Right ventricle myocardium superior (tissue), 1 donor: ENCODE measurements around the gene CFAP57. TPM values are rescaled to one million over a fixed set of nuclear protein-coding genes. Genes with fewer than 3 reads are reported as not detected.
A peak's percentile ranks its signal among the peaks of the same experiment; 100 is the strongest.

Source experiments
- ATAC-seq: fragments of 200-7000 bp; cut with Tn5 transposase; one replicate; pipeline ENCODE4 v1.9.1; 2020; ENCODE audit warnings: mild to moderate bottlenecking; ENCODE audit not compliant: poor library complexity
- DNase-seq: peaks from one replicate; pipeline ENCODE4 v3.0.0-alpha.2; 2020
- intact Hi-C: fragments of 100-400 bp; cut with DNase I; formaldehyde crosslinking; loops from one replicate; pipeline ENCODE4 v1.11.2; 2022
- total RNA-seq: library from RNA; stranded (reverse); fragmentation: NEBNext Ultra II Directional; extraction: Animal tissue kit (Norgen Biotek cat#: 25700); gene quantifications from one replicate; pipeline ENCODE4 v1.2.1, GENCODE V29; 2021
- donor health status: DM: no; HTN: yes; CAD: no; lungs with severe emphysema.

The CFAP57 gene
- total RNA-seq, 1 donor from 2014 or later, result not detected

GRCh38 chr1:43217747-43218146, 45.6 kb downstream of the CFAP57 start:
- intact Hi-C loops, result no loop called here
- DNase-seq, result no peak
- no peak for ATAC-seq

DNA sequence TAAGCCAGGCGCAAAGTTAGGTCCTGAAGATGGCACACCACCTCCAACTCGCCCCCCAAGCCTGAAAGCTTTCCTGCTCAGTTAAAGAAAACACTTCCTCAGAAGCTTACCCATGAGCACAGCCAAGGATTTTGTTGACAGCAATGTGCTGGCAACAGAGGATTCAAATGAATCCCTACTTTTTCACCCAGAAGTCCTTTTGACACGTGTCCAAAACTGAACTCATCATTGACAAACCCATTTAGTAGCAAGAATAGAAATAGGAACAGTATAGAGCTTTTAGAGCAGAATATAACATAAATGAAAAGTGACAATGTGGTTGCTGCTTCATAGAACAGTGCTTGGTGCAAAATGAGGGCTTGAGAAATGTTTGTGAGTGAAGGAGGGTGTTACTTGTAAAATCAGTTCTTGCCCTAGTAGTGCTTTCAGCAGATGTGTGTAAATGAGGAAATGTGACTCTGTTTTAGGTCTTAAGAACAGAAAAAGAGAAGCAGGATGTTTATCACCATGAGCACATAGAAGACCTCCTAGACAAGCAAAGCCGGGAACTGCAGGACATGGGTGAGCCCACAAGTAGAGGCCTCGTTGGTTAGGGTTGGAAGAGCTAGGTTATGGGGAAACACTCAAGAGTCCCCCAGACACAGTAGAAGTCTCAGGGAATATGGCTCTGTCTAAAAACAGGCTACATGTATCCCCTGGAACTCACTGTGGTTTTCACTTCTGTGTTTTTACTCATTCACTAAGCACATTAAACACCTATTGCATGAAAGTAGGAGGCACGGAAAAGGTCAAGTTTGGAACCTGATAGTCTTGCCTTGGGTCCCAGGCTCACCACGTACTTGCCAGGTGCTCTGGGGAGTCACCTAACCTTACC, 49.0 kb downstream of the CFAP57 start:
- ATAC-seq, result no peak
- intact Hi-C loops, result no loop called here
- no peak for DNase-seq

DNA sequence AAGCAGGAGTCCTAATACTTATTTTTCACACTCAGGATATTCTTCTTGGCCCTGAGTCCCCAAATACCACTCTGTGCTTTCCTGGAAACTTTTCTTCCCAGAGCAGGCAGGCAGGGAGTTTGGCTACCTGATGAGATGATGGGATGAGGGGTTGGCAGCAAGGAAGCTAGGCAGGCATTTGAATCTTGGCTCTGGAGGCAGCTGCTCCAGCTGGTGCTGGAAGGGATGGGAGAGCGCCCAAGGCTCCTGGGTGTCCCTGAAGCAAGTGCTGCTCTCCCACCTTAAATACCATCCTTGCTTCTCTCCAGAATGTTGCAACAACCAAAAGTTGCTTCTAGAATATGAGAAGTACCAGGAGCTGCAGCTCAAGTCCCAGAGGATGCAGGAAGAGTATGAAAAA, 49.7 kb downstream of the CFAP57 start:
- ATAC-seq, result no peak
- intact Hi-C loops, result no loop called here
- DNase-seq, result no peak

GRCh38 chr1:43222879-43223278, 50.7 kb downstream of the CFAP57 start:
- intact Hi-C loops, result no loop called here
- no peak for ATAC-seq

GRCh38 chr1:43225168-43225567, 53.0 kb downstream of the CFAP57 start:
- intact Hi-C loops, result loop anchor here (5.0 kb wide), 1 partner anchor 192 kb away; no protein-coding TSS in a partner anchor
- ATAC-seq (no peak), DNase-seq (no peak)

More at GRCh38 chr1:43222879-43223278, 50.7 kb downstream of the CFAP57 start:
- no peak for DNase-seq

DNA sequence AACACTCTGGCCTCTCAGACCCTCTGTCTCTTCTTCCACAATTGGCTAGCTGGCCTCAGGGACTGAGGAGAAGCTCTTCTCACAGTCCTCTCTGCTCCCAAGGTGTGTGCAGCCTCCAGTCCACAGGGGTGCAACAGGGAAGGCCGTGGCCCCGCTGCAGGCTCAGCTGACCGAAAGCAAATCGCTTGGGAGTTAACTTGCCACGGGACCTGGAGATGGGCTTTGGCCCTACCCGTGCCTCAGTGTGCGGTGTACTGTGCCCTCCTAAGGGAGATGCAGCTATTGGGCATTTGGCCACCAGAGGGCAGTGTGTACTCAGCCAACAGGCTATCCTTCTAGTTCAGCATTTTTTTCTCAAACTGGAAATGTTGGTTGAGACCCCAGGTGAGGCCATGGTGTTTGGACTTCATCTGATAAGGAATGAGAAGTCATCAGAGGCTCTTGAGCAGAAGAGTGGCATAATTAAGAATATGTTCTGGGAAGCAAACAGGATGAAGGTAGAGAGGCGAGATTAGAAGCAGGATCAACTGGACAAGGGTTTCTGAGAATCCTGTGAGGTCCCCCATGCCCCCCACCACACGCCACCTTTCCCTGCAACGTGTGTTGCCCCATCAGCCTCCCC, 55.1 kb downstream of the CFAP57 start:
- intact Hi-C loops, result loop anchor here (5.0 kb wide), 1 partner anchor 190 kb away; no protein-coding TSS in a partner anchor
- peak; percentile 87 for DNase-seq
- peak; percentile 88 for ATAC-seq

GRCh38 chr1:43229826-43230780, 58.0 kb downstream of the CFAP57 start:
- intact Hi-C loops, result loop anchor here (5.0 kb wide), 1 partner anchor 187 kb away; no protein-coding TSS in a partner anchor
- ATAC-seq (no peak), DNase-seq (no peak)

DNA sequence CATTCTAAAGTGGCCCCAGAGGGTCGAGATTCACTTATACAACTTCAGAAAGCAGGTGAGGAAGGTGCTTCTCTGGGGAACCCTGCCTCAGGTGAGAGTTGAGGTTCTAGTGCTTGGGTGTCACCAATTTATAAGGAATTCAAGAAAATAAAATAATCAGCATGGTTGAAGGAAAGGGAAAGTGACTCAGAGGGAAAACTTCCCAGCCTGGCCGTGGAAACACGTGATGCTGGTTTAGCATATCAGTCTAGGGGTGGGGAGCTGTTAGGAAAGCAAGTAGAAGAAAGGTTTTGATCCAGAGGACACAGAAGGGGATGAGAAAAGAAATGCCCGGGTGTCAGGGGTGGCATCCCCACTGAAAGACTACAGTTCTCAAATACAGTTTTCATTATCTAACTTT, 59.9 kb downstream of the CFAP57 start:
- DNase-seq (no peak), ATAC-seq (no peak)
- intact Hi-C loops, result no loop called here

DNA sequence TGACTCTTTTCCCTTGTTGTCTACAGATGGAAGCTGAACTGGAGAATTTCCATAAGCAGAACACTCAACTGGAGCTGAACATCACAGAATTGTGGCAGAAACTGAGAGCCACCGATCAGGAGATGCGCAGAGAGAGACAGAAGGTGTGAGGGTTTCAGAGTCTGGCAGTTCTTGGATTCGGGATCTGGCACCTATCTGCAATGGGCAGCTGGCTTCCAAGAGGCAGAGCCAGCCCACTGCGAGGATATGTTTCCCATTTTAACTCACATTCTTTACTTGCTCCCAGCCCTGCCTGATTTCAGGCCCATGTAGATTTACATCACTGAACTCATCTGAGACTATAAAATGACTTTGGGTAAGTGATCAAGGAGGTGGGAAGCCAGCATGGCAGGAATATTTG, 60.4 kb downstream of the CFAP57 start:
- ATAC-seq (no peak), DNase-seq (no peak)
- intact Hi-C loops, result no loop called here

- ATAC-seq (no peak), DNase-seq (no peak)
- intact Hi-C loops, result no loop called here
Measured at GRCh38 chr1:43233631-43234030, 61.5 kb downstream of the CFAP57 start.

GRCh38 chr1:43234267-43234666, 62.1 kb downstream of the CFAP57 start:
- ATAC-seq (no peak), DNase-seq (no peak)
- intact Hi-C loops, result no loop called here

- intact Hi-C loops, result loop anchor here (5.0 kb wide), 1 partner anchor 132 kb away; the partner anchor contains the start of gene ELOVL1
- DNase-seq (no peak), ATAC-seq (no peak)
Measured at GRCh38 chr1:43235040-43235439, 62.9 kb downstream of the CFAP57 start.

DNA sequence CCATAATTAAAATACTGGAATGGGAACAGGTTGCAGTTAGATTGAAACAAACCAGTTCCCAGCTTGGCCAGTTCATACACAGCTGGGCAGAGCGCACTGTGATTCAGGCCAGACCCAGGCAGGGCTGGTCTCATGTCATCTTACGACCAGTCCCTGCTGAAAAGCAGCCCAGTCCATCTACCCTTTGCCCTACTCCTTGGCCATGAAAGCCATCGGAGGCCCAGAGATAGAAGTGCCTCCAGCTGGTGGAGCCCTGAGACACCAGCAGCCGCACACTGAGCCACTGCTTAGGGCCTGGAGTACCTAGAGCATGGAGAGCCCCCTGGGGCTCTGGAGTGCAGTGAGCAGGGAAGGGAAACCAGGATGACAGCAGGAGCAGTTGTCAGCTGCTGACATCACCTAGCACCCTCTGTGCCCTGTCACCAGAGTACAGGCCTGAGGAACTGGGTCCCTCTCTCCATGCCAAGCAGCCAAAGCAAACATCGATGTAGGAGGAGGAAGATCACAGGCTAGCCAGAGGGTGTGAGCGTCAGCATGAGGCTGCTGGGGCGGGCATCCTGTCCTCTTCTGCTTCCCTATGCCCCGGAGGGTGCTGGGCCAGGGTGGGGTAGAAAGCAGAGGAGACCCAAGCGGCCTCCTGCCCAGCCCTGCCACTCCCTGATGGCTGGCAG, 63.5 kb downstream of the CFAP57 start:
- ATAC-seq (peak; percentile 41), DNase-seq (no peak)
- intact Hi-C loops, result loop anchor here (5.0 kb wide), 1 partner anchor 132 kb away; the partner anchor contains the start of gene ELOVL1

- DNase-seq, result no peak
- intact Hi-C loops, result loop anchor here (5.0 kb wide), 1 partner anchor 130 kb away; the partner anchor contains the start of gene ELOVL1
- ATAC-seq, result no peak
Measured at GRCh38 chr1:43237121-43237520, 65.0 kb downstream of the CFAP57 start.

GRCh38 chr1:43238085-43238484, 66.0 kb downstream of the CFAP57 start:
- peak; percentile 82 for ATAC-seq
- intact Hi-C loops, result loop anchor here (5.0 kb wide), 1 partner anchor 129 kb away; the partner anchor contains the start of gene ELOVL1
- DNase-seq, result peak; percentile 63

DNA sequence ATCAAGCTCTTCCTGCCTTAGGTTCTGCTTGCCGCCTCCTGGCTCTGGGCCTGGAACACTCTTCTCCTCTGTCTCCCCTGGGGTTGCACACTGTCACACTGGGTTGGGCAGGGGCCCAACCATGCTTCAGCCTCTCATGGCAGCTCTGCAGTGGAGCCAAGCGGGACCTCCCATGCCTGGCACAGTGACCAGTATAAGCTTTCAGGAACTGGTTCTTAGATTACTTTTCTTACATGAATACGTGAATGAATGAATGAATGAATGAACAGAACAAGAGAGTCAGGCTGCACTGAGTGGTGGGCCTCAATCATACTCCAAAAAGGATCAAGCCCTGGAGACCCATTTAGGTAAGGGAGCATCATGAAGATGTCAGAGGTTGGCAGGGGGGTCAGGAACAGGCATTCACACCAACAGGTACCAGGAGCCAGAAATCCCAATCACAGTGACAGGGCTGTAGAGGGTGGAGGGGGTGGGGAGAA, 66.9 kb downstream of the CFAP57 start:
- peak; percentile 80 for DNase-seq
- intact Hi-C loops, result loop anchor here (5.0 kb wide), 1 partner anchor 128 kb away; the partner anchor contains the start of gene ELOVL1
- ATAC-seq, result peak; percentile 80

GRCh38 chr1:43239484-43239883, 67.4 kb downstream of the CFAP57 start:
- intact Hi-C loops, result loop anchor here (5.0 kb wide), 1 partner anchor 128 kb away; the partner anchor contains the start of gene ELOVL1
- ATAC-seq (no peak), DNase-seq (no peak)

DNA sequence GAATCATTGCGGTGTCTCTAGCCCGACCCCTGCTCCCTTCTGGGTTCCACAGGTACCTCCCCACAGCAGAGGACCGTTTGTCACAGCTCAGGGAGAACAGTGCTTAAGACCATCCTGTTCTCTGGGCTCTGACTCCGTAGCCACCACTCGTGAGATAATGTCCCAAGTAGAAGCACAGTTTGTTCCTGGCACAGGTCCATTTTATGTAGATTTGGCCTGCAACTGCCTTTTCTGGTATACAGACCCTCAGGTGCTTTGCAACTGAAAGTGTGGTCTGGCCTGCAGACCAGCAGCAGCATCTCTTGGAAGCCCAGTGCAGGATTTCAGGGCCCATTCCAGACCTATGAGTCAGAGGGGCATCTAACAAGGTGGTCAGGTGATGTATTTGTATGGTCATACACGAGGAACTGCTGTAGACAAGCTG, 69.3 kb downstream of the CFAP57 start:
- no peak for ATAC-seq
- intact Hi-C loops, result no loop called here
- DNase-seq, result no peak
